Measurements from ENCODE around the gene DDI2.

DNA sequence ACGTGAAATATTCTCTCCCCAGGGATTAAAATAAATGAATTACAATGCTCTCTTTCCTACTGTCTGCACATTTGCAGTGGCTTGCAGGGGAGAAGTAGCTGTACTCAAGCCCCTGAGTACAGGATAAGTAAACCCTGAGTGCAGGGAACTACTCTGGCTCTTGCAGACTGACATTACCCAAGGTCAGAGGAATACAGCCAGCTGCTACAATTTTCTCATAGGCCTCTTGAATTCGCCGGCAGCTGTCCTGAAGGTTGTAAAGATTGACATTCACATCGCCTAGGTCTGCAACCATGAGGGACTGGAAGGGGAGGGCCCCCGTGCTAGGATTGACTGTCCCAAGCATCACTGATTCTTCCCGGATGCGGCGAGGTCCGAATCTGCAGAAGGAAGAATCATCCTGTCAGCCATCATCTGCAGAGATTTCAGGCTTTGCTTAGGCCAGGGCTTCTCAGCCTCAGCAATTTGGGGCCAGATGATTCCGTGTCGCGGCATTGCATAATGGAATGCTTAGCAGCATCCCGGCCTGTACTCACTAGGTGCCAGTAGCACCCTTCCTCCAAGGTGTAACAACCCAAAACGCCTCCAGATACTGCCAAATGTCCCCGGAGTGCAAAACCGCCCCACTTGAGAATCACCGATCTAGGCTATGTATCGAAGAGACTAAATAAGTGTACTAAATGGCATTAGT lies 34.1 kb upstream of the DDI2 start:
- no peak for TF ChIP-seq JUN (IDR thresholded peaks at IDR 0.05; ENCODE audit: borderline replicate concordance, insufficient read depth, insufficient read length, low read depth)
- TF ChIP-seq, protein P1, sequence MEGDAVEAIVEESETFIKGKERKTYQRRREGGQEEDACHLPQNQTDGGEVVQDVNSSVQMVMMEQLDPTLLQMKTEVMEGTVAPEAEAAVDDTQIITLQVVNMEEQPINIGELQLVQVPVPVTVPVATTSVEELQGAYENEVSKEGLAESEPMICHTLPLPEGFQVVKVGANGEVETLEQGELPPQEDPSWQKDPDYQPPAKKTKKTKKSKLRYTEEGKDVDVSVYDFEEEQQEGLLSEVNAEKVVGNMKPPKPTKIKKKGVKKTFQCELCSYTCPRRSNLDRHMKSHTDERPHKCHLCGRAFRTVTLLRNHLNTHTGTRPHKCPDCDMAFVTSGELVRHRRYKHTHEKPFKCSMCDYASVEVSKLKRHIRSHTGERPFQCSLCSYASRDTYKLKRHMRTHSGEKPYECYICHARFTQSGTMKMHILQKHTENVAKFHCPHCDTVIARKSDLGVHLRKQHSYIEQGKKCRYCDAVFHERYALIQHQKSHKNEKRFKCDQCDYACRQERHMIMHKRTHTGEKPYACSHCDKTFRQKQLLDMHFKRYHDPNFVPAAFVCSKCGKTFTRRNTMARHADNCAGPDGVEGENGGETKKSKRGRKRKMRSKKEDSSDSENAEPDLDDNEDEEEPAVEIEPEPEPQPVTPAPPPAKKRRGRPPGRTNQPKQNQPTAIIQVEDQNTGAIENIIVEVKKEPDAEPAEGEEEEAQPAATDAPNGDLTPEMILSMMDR (IDR thresholded peaks at IDR 0.05; ENCODE audit: extremely low read depth in 1 of 2, insufficient read depth in 1 of 2, low read depth in 1 of 2, low read length in 2 of 2), result no peak
- no peak for TF ChIP-seq EZH2 (IDR thresholded peaks at IDR 0.05; ENCODE audit: borderline replicate concordance, low read depth, low read length, severe bottlenecking)
- TF ChIP-seq POLR2A (IDR thresholded peaks at IDR 0.05; ENCODE audit: low read depth, low read length), result no peak
- TF ChIP-seq, protein P2, sequence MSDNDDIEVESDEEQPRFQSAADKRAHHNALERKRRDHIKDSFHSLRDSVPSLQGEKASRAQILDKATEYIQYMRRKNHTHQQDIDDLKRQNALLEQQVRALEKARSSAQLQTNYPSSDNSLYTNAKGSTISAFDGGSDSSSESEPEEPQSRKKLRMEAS (IDR thresholded peaks at IDR 0.05; ENCODE audit: insufficient read depth, insufficient read length), result no peak
- no peak for TF ChIP-seq POLR2AphosphoS5 (IDR thresholded peaks at IDR 0.05; ENCODE audit: insufficient read depth, low read depth, low read length)
- no peak for TF ChIP-seq MYC (IDR thresholded peaks at IDR 0.05; ENCODE audit: low read depth, low read length)
